HG02852 (cell line): Measurements from ENCODE around the gene SPRR3.
A peak's percentile ranks its signal among the peaks of the same experiment; 100 is the strongest.

Experiments used
- ATAC-seq: cut with Tn5 transposase; IDR thresholded peaks from one replicate; pipeline ENCODE4 v1.9.1; 2021; ENCODE audit warnings: mild to moderate bottlenecking, moderate library complexity; ENCODE audit not compliant: unreplicated experiment

The SPRR3 gene

GRCh38 chr1:153001382-153001781 lies at the start of gene SPRR3:
TSS of gene SPRR3 (plus strand) at chr1:153001749. CDS start at chr1:153003021, 1,272 bp downstream.
- no peak for ATAC-seq

- no peak for ATAC-seq
These were observed 47.8 kb upstream of the SPRR3 start for GRCh38 chr1:152953761-152954160.

GRCh38 chr1:152954436-152954835 lies 47.1 kb upstream of the SPRR3 start:
- no peak for ATAC-seq

- ATAC-seq: no peak
These were observed 44.0 kb upstream of the SPRR3 start for GRCh38 chr1:152957561-152957960.

GRCh38 chr1:152959273-152959672 lies 42.3 kb upstream of the SPRR3 start:
- ATAC-seq: no peak

GRCh38 chr1:152959801-152960451 lies 41.6 kb upstream of the SPRR3 start:
- ATAC-seq: no peak

- ATAC-seq: no peak
These were observed 41.0 kb upstream of the SPRR3 start for GRCh38 chr1:152960452-152961044.

GRCh38 chr1:152961226-152961891 lies 40.2 kb upstream of the SPRR3 start:
- ATAC-seq: no peak

- ATAC-seq: no peak
These were observed 38.6 kb upstream of the SPRR3 start for GRCh38 chr1:152962876-152963415.

- ATAC-seq: no peak
These were observed 37.0 kb upstream of the SPRR3 start for GRCh38 chr1:152964536-152964935.

GRCh38 chr1:152965853-152966252 lies 35.7 kb upstream of the SPRR3 start:
- no peak for ATAC-seq

GRCh38 chr1:152967201-152967600 lies 34.3 kb upstream of the SPRR3 start:
- ATAC-seq: no peak

- peak; percentile 78 for ATAC-seq
These were observed 33.3 kb upstream of the SPRR3 start for GRCh38 chr1:152968248-152968647.

- no peak for ATAC-seq
These were observed 32.5 kb upstream of the SPRR3 start for GRCh38 chr1:152969036-152969435.

- ATAC-seq: no peak
These were observed 31.1 kb upstream of the SPRR3 start, which contains the start of gene SPRR4 for GRCh38 chr1:152970495-152970894. TSS of gene SPRR4 (plus strand) at chr1:152970648. CDS start at chr1:152971891, 1,243 bp downstream.

GRCh38 chr1:152972196-152972886 lies 29.2 kb upstream of the SPRR3 start:
- no peak for ATAC-seq

- ATAC-seq: no peak
These were observed 24.9 kb upstream of the SPRR3 start for GRCh38 chr1:152976688-152977087.

- ATAC-seq: no peak
These were observed 23.9 kb upstream of the SPRR3 start for GRCh38 chr1:152977614-152978013.

GRCh38 chr1:152980676-152981075 lies 20.9 kb upstream of the SPRR3 start:
- ATAC-seq: no peak

- ATAC-seq: no peak
These were observed 20.2 kb upstream of the SPRR3 start for GRCh38 chr1:152981146-152981871.

- no peak for ATAC-seq
These were observed 19.5 kb upstream of the SPRR3 start for GRCh38 chr1:152982076-152982475.
